Measurements from ENCODE around the gene KIAA2012.

The KIAA2012 gene

DNA sequence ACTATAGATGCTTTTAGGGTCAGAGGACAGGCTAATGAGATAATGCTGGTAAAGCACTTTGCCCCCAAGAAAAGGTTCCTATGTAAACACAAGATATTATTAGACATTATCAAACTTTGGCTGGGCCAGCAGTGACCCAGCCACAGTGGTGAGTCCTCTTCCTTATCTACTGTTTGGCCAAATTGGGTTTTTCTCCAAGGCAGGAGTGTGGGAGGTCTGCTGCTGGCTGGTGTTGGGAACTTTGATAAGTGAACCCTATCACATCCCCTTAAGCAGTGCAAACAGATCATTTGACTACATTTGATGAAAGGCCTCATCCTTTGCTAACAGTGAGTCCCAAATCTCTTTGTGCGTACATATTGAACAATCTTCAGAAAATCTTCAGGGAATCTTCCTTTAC is 23.2 kb upstream of the KIAA2012 start:
- DNase-seq (no peak), ATAC-seq (ENCODE audit: insufficient read depth, low read depth) (no peak)
- no peak overlapping the region for H3K4me2 ChIP-seq (ENCODE audit: insufficient read depth, low read length)
- peaks cover 16% of the 10 kb centered on the region for H3K27me3 ChIP-seq (ENCODE audit: insufficient read depth, low read length, poor library complexity)
- no peaks in the 10 kb centered on the region for H3K79me2 ChIP-seq (ENCODE audit: insufficient read depth, low read length)
- H3K4me3 ChIP-seq (ENCODE audit: low read depth in 1 of 2, low read length in 2 of 2), result no peak overlapping the region
- H3K36me3 ChIP-seq (ENCODE audit: insufficient read depth, low read length), result no peaks in the 10 kb centered on the region
- no peaks in the 10 kb centered on the region for H3K9me3 ChIP-seq (ENCODE audit: insufficient read depth, low read length, severe bottlenecking)
- H3K27ac ChIP-seq (ENCODE audit: low read length), result no peak overlapping the region
- no peak overlapping the region for H2AFZ ChIP-seq (ENCODE audit: low read depth, low read length)
- no peaks in the 10 kb centered on the region for H3K4me1 ChIP-seq (ENCODE audit: insufficient read depth, low read length)
- no peak for TF ChIP-seq EZH2 (IDR thresholded peaks at IDR 0.05; ENCODE audit: borderline replicate concordance, low read depth, low read length, severe bottlenecking)
- TF ChIP-seq, protein P1, sequence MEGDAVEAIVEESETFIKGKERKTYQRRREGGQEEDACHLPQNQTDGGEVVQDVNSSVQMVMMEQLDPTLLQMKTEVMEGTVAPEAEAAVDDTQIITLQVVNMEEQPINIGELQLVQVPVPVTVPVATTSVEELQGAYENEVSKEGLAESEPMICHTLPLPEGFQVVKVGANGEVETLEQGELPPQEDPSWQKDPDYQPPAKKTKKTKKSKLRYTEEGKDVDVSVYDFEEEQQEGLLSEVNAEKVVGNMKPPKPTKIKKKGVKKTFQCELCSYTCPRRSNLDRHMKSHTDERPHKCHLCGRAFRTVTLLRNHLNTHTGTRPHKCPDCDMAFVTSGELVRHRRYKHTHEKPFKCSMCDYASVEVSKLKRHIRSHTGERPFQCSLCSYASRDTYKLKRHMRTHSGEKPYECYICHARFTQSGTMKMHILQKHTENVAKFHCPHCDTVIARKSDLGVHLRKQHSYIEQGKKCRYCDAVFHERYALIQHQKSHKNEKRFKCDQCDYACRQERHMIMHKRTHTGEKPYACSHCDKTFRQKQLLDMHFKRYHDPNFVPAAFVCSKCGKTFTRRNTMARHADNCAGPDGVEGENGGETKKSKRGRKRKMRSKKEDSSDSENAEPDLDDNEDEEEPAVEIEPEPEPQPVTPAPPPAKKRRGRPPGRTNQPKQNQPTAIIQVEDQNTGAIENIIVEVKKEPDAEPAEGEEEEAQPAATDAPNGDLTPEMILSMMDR (IDR thresholded peaks at IDR 0.05; ENCODE audit: borderline replicate concordance, extremely low read depth, low read length, poor library complexity, severe bottlenecking), result no peak
- no peak overlapping the region for H3K9ac ChIP-seq (ENCODE audit: low read depth, low read length)
- no peaks in the 10 kb centered on the region for H4K20me1 ChIP-seq (ENCODE audit: insufficient read depth, low read length)

GRCh38 chr2:202050652-202051051 is 22.4 kb upstream of the KIAA2012 start:
- no peak overlapping the region for H3K4me2 ChIP-seq (ENCODE audit: insufficient read depth, low read length)
- H2AFZ ChIP-seq (ENCODE audit: low read depth, low read length), result no peak overlapping the region
- TF ChIP-seq, protein P1 (IDR thresholded peaks at IDR 0.05; ENCODE audit: borderline replicate concordance, extremely low read depth, low read length, poor library complexity, severe bottlenecking), result no peak
- TF ChIP-seq EZH2 (IDR thresholded peaks at IDR 0.05; ENCODE audit: borderline replicate concordance, low read depth, low read length, severe bottlenecking), result no peak
- no peak overlapping the region for H3K4me3 ChIP-seq (ENCODE audit: low read depth in 1 of 2, low read length in 2 of 2)
- peaks cover 16% of the 10 kb centered on the region for H3K27me3 ChIP-seq (ENCODE audit: insufficient read depth, low read length, poor library complexity)
- H3K9ac ChIP-seq (ENCODE audit: low read depth, low read length), result no peak overlapping the region
- H3K36me3 ChIP-seq (ENCODE audit: insufficient read depth, low read length), result no peaks in the 10 kb centered on the region
- ATAC-seq (ENCODE audit: insufficient read depth, low read depth) (no peak), DNase-seq (no peak)
- H3K9me3 ChIP-seq (ENCODE audit: insufficient read depth, low read length, severe bottlenecking), result no peaks in the 10 kb centered on the region
- no peak overlapping the region for H3K27ac ChIP-seq (ENCODE audit: low read length)
- no peaks in the 10 kb centered on the region for H3K79me2 ChIP-seq (ENCODE audit: insufficient read depth, low read length)
- H3K4me1 ChIP-seq (ENCODE audit: insufficient read depth, low read length), result no peaks in the 10 kb centered on the region
- no peaks in the 10 kb centered on the region for H4K20me1 ChIP-seq (ENCODE audit: insufficient read depth, low read length)

DNA sequence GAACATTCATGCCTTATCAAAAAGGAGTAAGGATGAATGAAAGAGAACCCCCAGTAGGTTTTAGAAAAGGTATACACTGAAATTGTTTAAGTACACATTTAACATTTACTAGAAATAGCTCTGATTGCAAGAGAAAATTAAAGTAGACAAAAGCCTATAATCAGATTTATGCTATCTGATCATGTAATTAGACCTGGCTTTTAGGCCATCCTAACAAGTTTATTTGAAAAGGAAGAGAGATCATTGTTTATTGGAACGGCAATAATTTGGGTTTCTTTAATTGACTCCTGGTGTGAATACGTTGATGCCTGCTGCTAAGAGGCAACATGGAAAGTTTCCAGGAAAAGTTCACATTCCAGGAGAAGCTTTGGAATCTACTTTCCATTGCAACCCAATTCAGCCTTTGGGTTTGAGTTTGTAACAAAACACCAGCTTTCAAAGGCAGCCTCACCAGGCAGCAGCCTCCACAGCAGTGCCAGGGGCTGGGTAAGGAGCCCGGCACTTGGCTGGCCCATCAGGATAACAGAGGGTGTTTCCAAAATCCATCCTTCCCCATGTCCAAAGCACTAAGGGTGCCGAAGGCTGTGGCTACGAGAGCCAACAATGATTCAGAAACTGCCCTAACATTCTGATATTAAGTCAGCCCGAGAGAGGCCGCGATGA is 21.4 kb upstream of the KIAA2012 start:
- H3K79me2 ChIP-seq (ENCODE audit: insufficient read depth, low read length), result no peaks in the 10 kb centered on the region
- H3K27ac ChIP-seq (ENCODE audit: low read length), result no peak overlapping the region
- no peak for ATAC-seq (ENCODE audit: insufficient read depth, low read depth)

More for the DNA sequence above, 21.4 kb upstream of the KIAA2012 start:
- Histone ChIP-seq H3K4me3 (ENCODE audit: low read depth in 1 of 2, low read length in 2 of 2) (no peak overlapping the region), H3K9me3 (ENCODE audit: insufficient read depth, low read length, severe bottlenecking) (no peaks in the 10 kb centered on the region), H4K20me1 (ENCODE audit: insufficient read depth, low read length) (no peaks in the 10 kb centered on the region), H3K27me3 (ENCODE audit: insufficient read depth, low read length, poor library complexity) (peaks cover 8% of the 10 kb centered on the region), H2AFZ (ENCODE audit: low read depth, low read length) (no peak overlapping the region), H3K9ac (ENCODE audit: low read depth, low read length) (no peak overlapping the region), H3K36me3 (ENCODE audit: insufficient read depth, low read length) (no peaks in the 10 kb centered on the region), H3K4me1 (ENCODE audit: insufficient read depth, low read length) (no peaks in the 10 kb centered on the region), H3K4me2 (ENCODE audit: insufficient read depth, low read length) (no peak overlapping the region)
- no peak for DNase-seq
- TF ChIP-seq EZH2 (IDR thresholded peaks at IDR 0.05; ENCODE audit: borderline replicate concordance, low read depth, low read length, severe bottlenecking), result no peak
- TF ChIP-seq, protein P1 (IDR thresholded peaks at IDR 0.05; ENCODE audit: borderline replicate concordance, extremely low read depth, low read length, poor library complexity, severe bottlenecking), result no peak

Data from DND-41 (cell line).